GM23338 (cell line): Measurements from ENCODE around the gene PTS. TPM values are rescaled to one million over a fixed set of nuclear protein-coding genes. Genes with fewer than 3 reads are reported as not detected.

Experiments used
- ATAC-seq: fragments of 200-7000 bp; cut with Tn5 transposase; 3 replicates; pipeline ENCODE4 v1.9.1; 2020
- DNase-seq: peaks from one replicate; pipeline ENCODE4 v3.0.0-alpha.2; 2015; ENCODE audit warnings: low spot score
- H2AFZ ChIP-seq: fragments of 200-600 bp; sonication (generic); 2 replicates; pipeline ENCODE4 v1.8.0; 2016; ENCODE audit warnings: antibody characterized with exemption, mild to moderate bottlenecking, moderate library complexity
- H3F3A ChIP-seq: fragments of 200-600 bp; sonication (generic); replicated peaks from 2 replicates; pipeline ENCODE4 v1.8.0; 2017; ENCODE audit warnings: antibody characterized with exemption, mixed run types, low read depth
- H3K27ac ChIP-seq: fragments of 200-600 bp; sonication (generic); 2 replicates; pipeline ENCODE4 v1.6.1; 2016; ENCODE audit warnings: low read depth
- H3K27me3 ChIP-seq: fragments of 200-600 bp; sonication (generic); 2 replicates; pipeline ENCODE4 v1.8.0; 2016; ENCODE audit warnings: mild to moderate bottlenecking, mixed run types, moderate library complexity; ENCODE audit not compliant: insufficient read depth
- H3K36me3 ChIP-seq: fragments of 200-600 bp; sonication (generic); 2 replicates; pipeline ENCODE4 v1.8.0; 2016; ENCODE audit warnings: mild to moderate bottlenecking; ENCODE audit not compliant: insufficient read depth
- H3K4me1 ChIP-seq: fragments of 200-600 bp; sonication (generic); 2 replicates; pipeline ENCODE4 v1.8.0; 2016; ENCODE audit warnings: mild to moderate bottlenecking, moderate library complexity; ENCODE audit not compliant: insufficient read depth
- H3K4me2 ChIP-seq: fragments of 200-600 bp; sonication (generic); 2 replicates; pipeline ENCODE4 v1.7.1; 2017; ENCODE audit warnings: mixed run types
- H3K4me3 ChIP-seq: fragments of 200-600 bp; sonication (generic); 2 replicates; pipeline ENCODE4 v1.6.1; 2016; ENCODE audit warnings: mixed run types
- H3K79me2 ChIP-seq: fragments of 200-600 bp; sonication (generic); replicated peaks from 2 replicates; pipeline ENCODE4 v1.8.0; 2017; ENCODE audit warnings: mild to moderate bottlenecking; ENCODE audit not compliant: insufficient read depth
- H3K9me2 ChIP-seq: fragments of 200-600 bp; sonication (generic); 2 replicates; pipeline ENCODE4 v1.8.0; 2017; ENCODE audit not compliant: insufficient read depth
- H4K20me1 ChIP-seq: fragments of 200-600 bp; sonication (generic); replicated peaks from 2 replicates; pipeline ENCODE4 v1.8.0; 2017; ENCODE audit warnings: mild to moderate bottlenecking; ENCODE audit not compliant: insufficient read depth
- H3K27ac Mint-ChIP-seq: 2 replicates; pipeline ENCODE4 v1.8.0; 2020; ENCODE audit warnings: inconsistent platforms, mild to moderate bottlenecking, moderate library complexity, mixed read lengths
- H3K27me3 Mint-ChIP-seq: 3 replicates; pipeline ENCODE4 v1.8.0; 2022; ENCODE audit warnings: low read depth, mild to moderate bottlenecking, moderate library complexity, mixed read lengths, inconsistent platforms; ENCODE audit not compliant: insufficient read depth, poor library complexity
- H3K36me3 Mint-ChIP-seq: 3 replicates; pipeline ENCODE4 v1.8.0; 2021; ENCODE audit warnings: low read depth, mild to moderate bottlenecking, inconsistent platforms, moderate library complexity, mixed read lengths
- H3K4me1 Mint-ChIP-seq: 3 replicates; pipeline ENCODE4 v1.8.0; 2020; ENCODE audit warnings: mild to moderate bottlenecking, inconsistent platforms, mixed read lengths
- H3K4me3 Mint-ChIP-seq: 3 replicates; pipeline ENCODE4 v1.8.0; 2021; ENCODE audit warnings: moderate library complexity, mild to moderate bottlenecking, inconsistent platforms, mixed read lengths
- H3K9me3 Mint-ChIP-seq: 3 replicates; pipeline ENCODE4 v1.8.0; 2020; ENCODE audit warnings: moderate library complexity, mild to moderate bottlenecking, inconsistent platforms, mixed read lengths
- CREB1 ChIP-seq: fragments of 250-450 bp; sonication (Bioruptor Pico); IDR thresholded peaks from 2 replicates; pipeline ENCODE4 v1.5.0; 2020; ENCODE audit warnings: low read depth, mild to moderate bottlenecking, moderate library complexity
- CTCF ChIP-seq, 2 experiments: fragments of 200-600 bp in 1 of 2; sonication (generic) in 1 of 2; conservative IDR thresholded peaks; 2 replicates each; pipeline versions ENCODE4 v1.5.1 to v1.6.1; 2016 to 2017; ENCODE audit warnings: antibody characterized with exemption in 2 of 2, low read depth in 2 of 2, mild to moderate bottlenecking in 2 of 2, moderate library complexity in 1 of 2
- ETS1 ChIP-seq: IDR thresholded peaks from 2 replicates; pipeline ENCODE4 v1.6.1; 2016; ENCODE audit warnings: antibody characterized with exemption
- EZH2 ChIP-seq: fragments of 200-600 bp; sonication (generic); IDR thresholded peaks from one replicate; pipeline ENCODE4 v1.8.0; 2017; ENCODE audit warnings: antibody characterized with exemption, mild to moderate bottlenecking, low read depth; ENCODE audit not compliant: unreplicated experiment
- EZH2phosphoT487 ChIP-seq: fragments of 200-600 bp; sonication (generic); IDR thresholded peaks from one replicate; pipeline ENCODE4 v1.8.1; 2018; ENCODE audit warnings: antibody characterized with exemption; ENCODE audit not compliant: unreplicated experiment
- JUNB ChIP-seq: IDR thresholded peaks from one replicate; pipeline ENCODE4 v1.6.1; 2016; ENCODE audit warnings: antibody characterized with exemption; ENCODE audit not compliant: unreplicated experiment
- NANOG ChIP-seq: IDR thresholded peaks from 2 replicates; pipeline ENCODE4 v1.6.1; 2016; ENCODE audit warnings: antibody characterized with exemption, borderline replicate concordance
- POLR2AphosphoS5 ChIP-seq: IDR thresholded peaks from 2 replicates; pipeline ENCODE4 v1.6.1; 2016; ENCODE audit warnings: antibody characterized with exemption, low read depth
- REST ChIP-seq: IDR thresholded peaks from one replicate; pipeline ENCODE4 v1.6.1; 2018; ENCODE audit warnings: antibody characterized with exemption; ENCODE audit not compliant: unreplicated experiment
- STAT1 ChIP-seq: IDR thresholded peaks from one replicate; pipeline ENCODE4 v1.6.1; 2016; ENCODE audit warnings: antibody characterized with exemption; ENCODE audit not compliant: unreplicated experiment
- ZNF114 ChIP-seq: fragments of 250-450 bp; sonication (Bioruptor Pico); IDR thresholded peaks from 2 replicates; pipeline ENCODE4 v1.5.0; 2020; ENCODE audit warnings: mild to moderate bottlenecking, moderate library complexity
- ZNF331 ChIP-seq: fragments of 250-450 bp; sonication (Bioruptor Pico); IDR thresholded peaks from 2 replicates; pipeline ENCODE4 v1.5.0; 2020; ENCODE audit warnings: low read depth, mild to moderate bottlenecking, moderate library complexity
- ZNF462 ChIP-seq: fragments of 250-450 bp; sonication (Bioruptor Pico); IDR thresholded peaks from 2 replicates; pipeline ENCODE4 v1.5.0; 2020; ENCODE audit warnings: mild to moderate bottlenecking, moderate library complexity
- polyA plus RNA-seq: library from polyadenylated mRNA; unstranded; fragments of >200 nt; fragmentation: Nextera tagmentation; extraction: Ambion mirVana; gene quantifications from 2 replicates; pipeline ENCODE4 v1.2.1, GENCODE V29; 2016
- total RNA-seq: library from RNA; depleted of rRNA; stranded (reverse); fragments of >200 nt; shearing (Covaris generic); gene quantifications from 2 replicates; pipeline ENCODE4 v1.2.3, GENCODE V29; 2014

Gene PTS
- total and polyA plus RNA-seq, 2 experiments from 2014 or later = 19.9 to 85.5 TPM

- Histone ChIP-seq H3K4me1 (peaks cover 2% of the 10 kb centered on the region; the same call in 1 of the 2 replicates), H3K79me2 (no peaks in the 10 kb centered on the region), H3K9me2 (no peaks in the 10 kb centered on the region), H4K20me1 (no peaks in the 10 kb centered on the region), H3K27me3 (no peaks in the 10 kb centered on the region), H2AFZ (no peak overlapping the region), H3K27ac (no peak overlapping the region), H3K4me2 (no peak overlapping the region), H3F3A (no peaks in the 10 kb centered on the region), H3K36me3 (no peaks in the 10 kb centered on the region), H3K4me3 (no peak overlapping the region)
- H3K4me1 Mint-ChIP-seq = peaks cover 5% of the 10 kb centered on the region; the same call in 2 of the 3 replicates
- H3K27ac Mint-ChIP-seq = no peak overlapping the region
- no peaks in the 10 kb centered on the region for H3K27me3 Mint-ChIP-seq
- ATAC-seq = no peak
- H3K9me3 Mint-ChIP-seq = no peaks in the 10 kb centered on the region
- no peak for DNase-seq
- H3K36me3 Mint-ChIP-seq = no peaks in the 10 kb centered on the region
- H3K4me3 Mint-ChIP-seq = no peak overlapping the region
- TF ChIP-seq EZH2phosphoT487 (no peak), ZNF462 (CRISPR knock-in tag) (no peak), POLR2AphosphoS5 (no peak), STAT1 (no peak), JUNB (no peak), ZNF331 (CRISPR knock-in tag) (no peak), ETS1 (no peak), CREB1 (CRISPR knock-in tag) (no peak), ZNF114 (CRISPR knock-in tag) (no peak), CTCF (conservative IDR thresholded peaks at IDR 0.05; ENCODE audit: low read depth in 2 of 2) (no peak), REST (no peak), EZH2 (no peak), NANOG (no peak)
These were observed 39.6 kb downstream of the PTS start for GRCh38 chr11:112265659-112266409.
